Esophagus muscularis mucosa (tissue), 4 donors: Measurements from ENCODE around the gene BMP5.

Experiments
- CTCF ChIP-seq, 3 experiments: fragments of 200-600 bp in 2 of 3; fragments of 450-650 bp in 1 of 3; sonication (generic) in 2 of 3; IDR thresholded peaks; one replicate each; pipeline ENCODE4 v1.5.1; 2017 to 2019; ENCODE audit warnings: antibody characterized with exemption in 3 of 3, mild to moderate bottlenecking in 2 of 3, moderate library complexity in 1 of 3
- EP300 ChIP-seq: sonication (generic); formaldehyde crosslinking; IDR thresholded peaks from one replicate; pipeline ENCODE4 v1.6.1; 2017; ENCODE audit warnings: antibody characterized with exemption
- POLR2AphosphoS5 ChIP-seq, 2 donors: sonication (generic); formaldehyde crosslinking; IDR thresholded peaks; one replicate each; pipeline ENCODE4 v1.6.1; 2017; ENCODE audit warnings: antibody characterized with exemption in 2 of 2

GRCh38 chr6:55874316-55874715, 1.1 kb downstream of the BMP5 start:
- TF ChIP-seq POLR2AphosphoS5 (IDR thresholded peaks at IDR 0.05) (no peak), EP300 (no peak), CTCF (IDR thresholded peaks at IDR 0.05) (no peak)
